Stimulated activated CD8-positive, alpha-beta memory T cell treated with anti-CD3 and anti-CD28 coated beads, Interleukin-12 subunit alpha, Interleukin-12 subunit beta, amount 100 ng/mL, for 1 hour (primary cell): ENCODE results near the gene CAMKK1.
"Not testable (repeated sequence)": the region's sequence is repeated elsewhere in the genome, so short reads cannot be mapped to it uniquely, and the experiment has no call there.

ENCODE experiments used
- DNase-seq: peaks from one replicate; pipeline ENCODE4 v3.0.0-alpha.2; 2020; ENCODE audit warnings: low read depth

CAMKK1 gene

DNA sequence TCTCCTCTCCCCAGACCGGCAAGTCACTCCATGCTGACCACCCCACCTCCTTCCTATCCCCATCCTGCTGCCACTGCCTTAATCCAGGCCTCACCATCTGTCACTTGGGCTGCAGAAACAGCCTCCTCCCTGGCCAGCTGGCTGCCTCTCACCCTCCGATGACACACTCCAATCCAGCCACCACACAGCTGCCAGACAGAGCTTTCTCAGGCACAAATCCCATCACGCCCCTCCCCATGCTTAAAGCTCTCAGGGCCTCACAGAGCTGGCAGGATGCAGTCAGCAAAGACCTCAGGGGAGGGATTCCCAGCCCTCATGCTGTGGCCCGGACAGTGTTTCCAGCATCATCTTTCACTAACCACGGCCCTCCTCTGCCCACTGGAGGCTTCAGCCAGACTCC lies 13.7 kb downstream of the CAMKK1 start:
- no peak for DNase-seq

DNA sequence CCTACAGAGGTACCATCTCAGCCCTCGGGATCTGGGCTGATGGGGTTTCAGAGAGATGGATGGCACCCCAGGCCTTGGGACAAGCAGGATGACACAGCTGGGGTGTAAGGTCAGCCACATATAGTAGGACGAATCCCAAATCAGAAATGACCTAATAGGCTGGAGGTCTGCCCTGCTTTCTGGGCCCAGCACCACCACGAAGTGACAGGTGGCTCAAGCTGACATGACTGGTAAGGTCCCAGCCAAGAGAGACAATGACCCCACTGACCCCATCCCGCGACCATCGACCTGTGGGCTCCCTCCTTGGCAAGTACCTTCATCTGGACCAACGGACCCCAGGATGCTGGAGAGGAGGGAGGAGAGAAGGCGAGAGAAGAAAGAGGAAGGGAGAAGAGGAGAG lies 15.6 kb downstream of the CAMKK1 start:
- DNase-seq = no peak

DNA sequence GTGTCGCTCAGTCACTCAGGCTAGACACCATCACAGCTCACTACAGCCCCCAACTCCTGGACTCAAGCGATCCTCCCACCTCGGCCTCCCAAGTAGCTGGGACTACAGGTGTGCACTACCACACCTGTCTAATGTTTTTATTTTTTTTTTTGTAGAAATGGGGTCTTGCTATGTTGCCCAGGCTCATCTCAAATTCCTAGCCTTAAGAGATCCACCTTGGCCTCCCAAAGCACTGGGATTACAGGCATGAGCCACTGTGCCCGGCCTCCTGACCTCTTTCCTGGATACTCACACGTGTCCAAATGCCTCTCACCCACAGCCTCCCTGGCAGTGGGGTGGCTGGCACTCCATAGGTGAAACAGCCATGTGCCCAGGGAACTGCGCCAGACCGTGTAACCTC lies 17.5 kb downstream of the CAMKK1 start:
- DNase-seq = no peak

DNA sequence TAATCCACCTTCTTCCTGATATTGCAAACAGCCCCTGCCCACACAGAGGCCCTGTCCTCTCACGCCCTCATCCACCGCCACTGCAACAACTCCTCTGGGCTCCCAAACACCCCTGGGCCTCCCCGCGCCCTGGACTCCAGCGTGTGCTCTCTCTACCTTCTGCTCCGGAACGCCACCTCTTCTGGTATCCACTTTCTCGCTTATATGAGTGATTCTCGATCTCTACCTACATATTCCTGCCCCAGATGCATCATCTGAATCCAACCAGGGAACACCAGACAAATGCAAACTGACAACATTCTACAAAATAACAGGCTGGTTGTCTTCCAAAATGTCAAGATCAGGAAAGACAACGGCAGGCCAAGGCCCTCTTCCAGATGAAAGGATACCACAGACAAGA lies 19.0 kb downstream of the CAMKK1 start:
- no peak for DNase-seq

DNA sequence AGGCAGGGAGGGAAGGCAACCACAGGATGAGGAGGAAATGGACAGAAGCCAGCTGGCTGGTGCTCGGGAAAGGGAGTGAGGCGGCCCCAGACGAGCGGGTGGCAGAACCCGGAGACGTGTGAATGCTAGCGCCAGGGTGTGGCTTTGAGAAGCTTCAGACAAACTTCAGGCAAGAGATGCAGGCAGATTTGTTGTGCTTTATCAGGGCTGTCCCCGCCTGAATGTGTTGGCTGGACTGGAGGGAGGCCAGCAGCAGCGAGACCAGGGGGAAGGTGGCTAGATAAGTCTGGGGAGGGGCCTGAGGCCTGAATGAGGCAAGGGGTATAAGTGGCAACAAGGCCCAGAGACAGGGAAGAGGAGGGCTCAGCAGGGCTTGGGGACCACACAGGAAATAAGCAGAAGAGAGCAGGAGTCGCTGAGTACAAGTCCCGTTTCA lies 22.0 kb downstream of the CAMKK1 start:
- no peak for DNase-seq

DNA sequence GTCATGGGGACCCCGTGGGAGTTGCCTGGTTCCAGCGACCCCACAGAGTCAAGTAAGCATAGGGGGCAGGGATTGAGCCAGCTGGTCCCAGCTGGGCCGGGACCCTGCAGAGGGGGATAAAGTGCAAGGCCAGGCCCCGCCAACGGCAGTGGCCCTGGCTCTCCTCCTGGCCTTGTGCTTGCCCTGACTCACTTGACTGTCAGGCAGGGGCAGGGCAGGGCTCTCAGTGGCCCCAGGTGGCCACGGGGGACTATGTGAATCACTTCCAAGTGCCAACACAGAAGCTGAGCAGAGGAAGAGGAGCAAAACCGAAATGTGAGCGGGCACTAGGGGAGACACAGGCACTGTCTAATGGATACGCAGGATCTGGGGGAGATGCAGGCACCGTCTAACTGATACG lies 25.2 kb downstream of the CAMKK1 start:
- no peak for DNase-seq

DNA sequence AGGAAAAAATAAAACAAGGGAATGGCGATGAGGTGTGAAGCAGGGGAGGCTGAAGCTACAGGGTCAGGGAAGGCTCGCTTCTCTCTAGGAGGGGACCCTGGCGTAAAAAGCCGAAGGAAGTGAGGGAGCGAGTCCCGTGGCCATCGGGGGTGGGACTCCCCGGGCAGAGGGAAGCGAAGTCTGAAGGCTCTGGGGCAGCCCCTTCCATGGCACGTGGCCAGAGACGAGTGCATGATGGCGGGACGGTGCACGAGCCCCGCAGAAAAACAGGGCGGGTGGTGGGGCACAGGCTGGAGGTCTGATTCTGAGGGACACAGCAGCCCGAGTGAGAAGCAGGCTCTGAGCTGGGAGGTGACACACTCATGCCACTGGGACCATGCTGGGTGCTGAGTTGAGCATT lies 25.7 kb downstream of the CAMKK1 start:
- no peak for DNase-seq

DNA sequence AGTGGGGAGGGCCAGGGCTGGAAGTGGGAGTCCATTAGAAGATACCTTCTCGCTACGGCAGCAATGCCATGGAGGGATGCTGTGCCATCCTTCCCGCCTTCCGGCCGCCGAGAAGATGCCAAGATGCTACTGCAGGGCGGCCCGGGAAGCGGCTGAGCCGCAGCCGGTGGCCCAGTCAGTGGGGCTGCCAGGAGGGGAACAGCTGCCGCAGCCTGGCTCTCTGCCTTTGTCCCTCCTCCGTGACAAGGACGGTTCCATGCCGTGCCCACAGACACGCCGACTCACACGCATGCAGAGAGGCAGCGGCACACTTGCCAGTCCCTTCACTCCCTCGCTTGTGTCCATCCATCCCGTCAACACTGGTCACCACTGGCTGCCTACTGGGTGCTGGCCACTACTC lies 26.6 kb downstream of the CAMKK1 start:
- DNase-seq = no peak

DNA sequence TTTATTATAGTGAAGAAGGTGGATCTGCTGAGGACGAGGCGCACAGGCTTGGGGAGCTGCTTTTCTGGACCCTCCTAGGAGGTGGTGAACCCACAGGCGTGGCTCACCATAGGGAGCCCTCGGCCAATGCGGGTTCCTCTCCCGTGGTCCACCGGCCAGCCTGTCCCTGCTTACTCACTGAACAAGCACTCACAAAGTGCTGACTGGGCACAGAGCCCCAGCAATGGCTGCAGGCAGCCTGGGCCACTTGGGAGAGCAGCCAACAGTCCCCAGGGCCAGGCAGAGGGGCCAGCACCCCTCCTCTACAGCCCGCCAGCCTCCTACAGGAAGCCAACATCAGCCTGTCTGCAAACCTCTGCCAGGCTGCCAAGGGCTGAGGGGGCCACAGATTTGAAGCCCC lies 27.7 kb downstream of the CAMKK1 start:
- DNase-seq = no peak

DNA sequence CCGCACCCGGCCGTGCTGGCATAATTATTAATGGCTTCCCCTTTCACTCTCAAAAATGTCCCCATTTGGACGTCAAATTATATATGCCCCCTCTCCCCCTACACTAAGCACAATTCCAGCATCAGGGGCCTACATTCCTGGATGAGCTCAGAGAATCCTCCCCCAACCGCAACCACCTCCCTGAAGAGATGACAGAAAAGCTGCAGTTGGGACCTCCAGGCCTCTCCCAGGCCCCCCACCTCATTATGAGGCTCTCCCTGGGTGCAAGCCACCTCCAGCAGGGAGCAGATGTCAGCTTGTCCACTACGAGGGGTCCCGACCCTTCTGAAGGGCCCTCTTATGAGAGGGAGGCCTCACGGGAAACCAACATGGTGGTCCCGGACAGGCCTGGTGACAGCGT lies 28.3 kb downstream of the CAMKK1 start:
- no peak for DNase-seq

DNA sequence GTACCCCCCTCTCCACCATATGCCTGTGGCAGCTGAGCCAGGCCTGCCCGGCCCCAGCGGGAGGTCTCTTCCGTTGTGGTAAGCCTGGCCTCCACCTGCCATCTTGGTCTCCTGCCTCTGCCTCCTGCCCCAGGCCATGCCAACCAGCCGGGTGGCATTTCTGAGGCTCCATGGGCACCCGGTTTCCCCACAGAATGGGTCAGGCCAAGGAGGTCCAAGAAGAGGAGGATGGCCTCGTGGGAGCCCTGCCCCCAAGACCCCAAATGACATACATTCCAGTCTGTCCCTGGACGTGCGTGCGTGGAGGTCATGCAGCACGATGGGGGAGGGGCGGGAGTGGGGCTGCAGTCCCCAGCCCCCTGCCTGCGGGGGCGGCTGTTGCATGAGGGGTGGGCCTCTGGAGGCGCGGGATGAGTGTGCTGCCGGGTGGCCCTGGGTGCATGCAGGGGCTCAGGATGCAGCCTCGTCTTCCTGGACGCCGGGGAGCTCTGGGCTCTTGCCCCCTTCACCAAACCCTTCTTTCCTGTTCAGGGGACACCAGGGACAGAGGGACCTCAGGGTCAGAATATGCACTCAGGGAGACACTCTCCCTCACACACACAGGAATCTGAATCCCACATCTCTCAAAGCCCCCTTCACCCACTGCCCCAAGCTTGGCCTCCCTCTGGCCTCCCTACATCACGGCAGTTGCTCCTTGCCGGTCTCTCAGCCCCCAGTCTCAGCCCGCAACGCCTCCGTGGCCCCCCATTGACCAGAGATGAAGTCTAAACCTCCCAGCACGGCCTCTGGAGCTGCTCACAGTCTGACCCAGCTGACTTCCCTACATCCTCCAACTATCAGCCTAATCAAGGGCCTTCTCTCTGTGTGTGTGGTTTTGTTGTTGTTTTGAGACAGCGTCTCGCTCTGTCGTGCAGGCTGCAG lies 30.8 kb downstream of the CAMKK1 start:
- DNase-seq = no peak

DNA sequence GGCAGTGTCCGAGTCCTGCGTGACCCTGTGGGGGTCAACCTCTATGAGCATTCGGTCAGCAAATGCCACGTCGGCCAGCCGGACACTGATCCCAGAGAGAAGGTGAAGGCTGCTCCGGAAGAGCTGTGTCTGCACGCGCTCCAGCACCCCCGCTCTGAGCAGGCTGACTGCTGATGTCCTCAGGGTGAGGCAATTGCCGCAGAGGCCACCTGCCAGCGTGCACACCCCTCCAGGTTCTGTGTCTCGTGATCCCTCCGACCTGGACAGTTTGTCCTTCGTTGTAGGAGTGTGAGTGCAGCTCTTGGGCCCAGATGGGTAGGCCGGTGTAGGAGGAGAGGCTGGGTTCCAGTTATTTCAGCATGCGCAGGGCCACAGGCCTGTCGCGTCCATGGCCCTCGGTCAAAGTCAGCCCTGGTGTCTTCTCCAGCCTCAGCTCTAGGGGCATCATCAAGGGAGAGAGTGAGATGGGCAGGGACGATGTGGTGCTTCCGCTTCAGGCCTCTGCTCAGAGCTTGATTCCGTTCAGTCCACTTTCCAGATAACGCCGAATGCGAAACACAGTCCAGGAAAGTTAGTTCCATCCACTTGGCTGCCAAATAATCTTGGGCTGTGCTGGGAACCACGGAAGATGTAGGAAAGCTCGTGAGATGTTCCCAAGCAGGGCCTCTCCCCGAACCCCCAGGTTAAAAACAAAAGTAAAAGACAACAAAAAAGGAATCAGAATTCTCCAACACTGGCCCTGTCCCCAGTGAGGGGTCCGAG lies 31.7 kb downstream of the CAMKK1 start:
- DNase-seq = no peak

DNA sequence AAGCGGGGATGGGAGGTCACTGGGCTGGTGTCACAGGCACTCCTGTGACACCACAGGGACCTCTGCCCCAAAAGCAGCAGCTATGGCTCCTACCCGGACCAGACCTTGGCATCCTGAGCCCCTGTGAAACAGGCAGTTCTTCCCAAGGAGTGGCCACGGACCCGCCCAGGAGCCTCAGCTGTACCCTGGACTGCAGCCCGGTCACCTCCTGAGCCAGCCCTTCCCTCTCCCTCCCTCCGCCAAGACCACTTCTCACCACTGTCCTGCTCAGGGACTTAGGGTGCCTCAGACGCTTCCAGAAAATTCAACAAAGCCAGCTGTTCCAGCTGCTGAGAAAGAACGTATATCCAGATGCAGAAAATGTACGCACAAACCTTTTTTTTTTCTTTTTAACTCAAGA lies 32.9 kb downstream of the CAMKK1 start:
- DNase-seq = no peak

DNA sequence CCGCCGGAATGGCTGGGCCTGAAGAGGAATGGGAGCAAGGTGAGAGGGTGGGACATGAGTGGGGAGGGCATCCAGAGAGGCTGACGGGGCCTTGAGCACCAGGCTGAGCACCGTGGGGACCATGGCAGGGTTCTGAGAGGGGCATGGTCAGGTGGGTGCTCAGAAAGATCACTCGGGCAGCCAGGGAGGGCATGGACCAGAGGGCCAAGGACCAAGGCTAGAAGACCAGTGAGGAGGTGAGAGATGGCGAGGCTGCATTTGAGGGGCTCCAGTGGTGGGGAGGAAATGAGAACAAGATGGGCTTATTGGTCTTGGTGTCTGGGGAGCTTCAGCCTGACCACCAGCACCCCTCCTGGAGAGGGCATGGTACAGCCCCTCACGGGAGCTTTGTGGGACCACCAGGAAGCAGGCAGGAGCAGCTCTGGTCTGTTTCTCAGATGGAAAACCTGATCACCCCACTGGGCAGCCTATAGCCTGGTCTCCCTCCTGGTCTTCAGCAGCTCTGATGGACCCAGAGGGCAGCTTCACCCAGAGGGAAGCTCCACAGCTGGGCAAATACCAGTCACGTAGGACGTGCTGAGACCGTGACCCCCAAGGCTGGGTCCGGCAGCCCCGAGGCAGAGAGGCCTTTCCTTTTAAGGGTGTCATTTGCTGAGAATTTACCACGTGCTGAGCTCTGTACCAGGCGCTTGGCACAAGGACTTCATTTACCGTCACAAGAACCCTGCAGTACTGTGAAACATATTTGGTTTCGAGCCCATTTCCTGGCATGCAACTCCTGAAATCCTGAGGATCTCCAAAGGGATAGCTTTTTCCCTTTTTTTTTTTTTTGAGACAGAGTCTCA lies 35.4 kb downstream of the CAMKK1 start:
- DNase-seq = no peak

DNA sequence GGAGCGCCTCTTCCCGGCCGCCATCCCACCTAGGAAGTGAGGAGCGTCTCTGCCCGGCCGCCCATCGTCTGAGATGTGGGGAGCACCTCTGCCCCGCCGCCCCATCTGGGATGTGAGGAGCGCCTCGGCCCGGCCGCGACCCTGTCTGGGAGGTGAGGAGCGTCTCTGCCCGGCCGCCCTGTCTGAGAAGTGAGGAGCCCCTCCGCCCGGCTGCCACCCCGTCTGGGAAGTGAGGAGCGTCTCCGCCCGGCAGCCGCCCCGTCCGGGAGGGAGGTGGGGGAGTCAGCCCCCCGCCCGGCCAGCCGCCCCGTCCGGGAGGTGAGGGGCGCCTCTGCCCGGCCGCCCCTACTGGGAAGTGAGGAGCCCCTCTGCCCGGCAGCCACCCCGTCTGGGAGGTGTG lies 38.6 kb downstream of the CAMKK1 start:
- DNase-seq = not testable (repeated sequence)

DNA sequence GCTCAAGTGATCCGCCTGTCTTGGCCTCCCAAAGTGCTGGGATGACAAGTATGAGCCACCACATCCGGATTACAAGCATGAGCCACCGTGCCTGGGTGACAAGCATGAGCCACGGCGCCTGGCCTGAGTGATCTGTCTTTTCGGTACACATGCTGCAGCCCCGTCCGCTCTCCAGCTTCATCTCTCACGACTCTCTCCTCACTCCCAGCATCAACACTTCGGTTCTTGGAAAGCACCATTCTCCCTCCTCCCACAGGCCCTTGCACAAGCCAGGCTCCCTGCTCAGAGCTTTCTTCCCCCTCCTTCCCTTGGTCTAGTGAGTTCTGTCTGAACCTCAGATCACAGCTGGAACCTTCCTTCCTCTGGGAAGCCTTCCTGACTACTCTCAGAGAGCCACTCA lies 40.3 kb downstream of the CAMKK1 start:
- DNase-seq = no peak

DNA sequence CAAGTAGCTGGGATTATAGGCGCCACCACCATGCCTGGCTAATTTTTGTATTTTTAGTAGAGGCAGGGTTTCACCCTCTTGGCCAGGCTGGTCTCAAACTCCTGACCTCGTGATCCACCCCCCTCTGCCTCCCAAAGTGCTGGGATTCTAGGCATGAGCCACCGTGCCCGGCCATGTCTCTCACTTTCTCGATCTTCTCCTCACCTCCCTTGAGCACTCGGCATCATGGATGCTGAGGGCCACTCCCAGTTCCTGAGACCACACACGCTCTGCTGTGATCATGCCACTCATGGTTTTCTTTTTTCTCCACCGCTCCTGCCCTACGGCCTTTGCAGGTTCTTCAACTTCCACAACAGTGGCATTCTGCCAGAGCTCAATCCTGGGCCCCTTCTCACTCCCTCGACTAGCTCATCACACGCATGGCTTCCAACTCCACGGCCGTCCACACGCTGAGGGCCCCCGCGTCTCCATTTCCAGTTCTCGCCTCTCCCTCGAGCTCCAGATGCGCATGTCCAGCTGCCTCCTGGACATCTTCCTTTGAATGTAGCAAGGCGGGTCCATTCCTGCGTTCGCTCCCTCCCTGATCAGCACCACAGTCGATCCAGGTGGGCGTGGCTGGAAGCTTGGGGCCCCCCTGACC lies 41.3 kb downstream of the CAMKK1 start:
- DNase-seq = no peak

DNA sequence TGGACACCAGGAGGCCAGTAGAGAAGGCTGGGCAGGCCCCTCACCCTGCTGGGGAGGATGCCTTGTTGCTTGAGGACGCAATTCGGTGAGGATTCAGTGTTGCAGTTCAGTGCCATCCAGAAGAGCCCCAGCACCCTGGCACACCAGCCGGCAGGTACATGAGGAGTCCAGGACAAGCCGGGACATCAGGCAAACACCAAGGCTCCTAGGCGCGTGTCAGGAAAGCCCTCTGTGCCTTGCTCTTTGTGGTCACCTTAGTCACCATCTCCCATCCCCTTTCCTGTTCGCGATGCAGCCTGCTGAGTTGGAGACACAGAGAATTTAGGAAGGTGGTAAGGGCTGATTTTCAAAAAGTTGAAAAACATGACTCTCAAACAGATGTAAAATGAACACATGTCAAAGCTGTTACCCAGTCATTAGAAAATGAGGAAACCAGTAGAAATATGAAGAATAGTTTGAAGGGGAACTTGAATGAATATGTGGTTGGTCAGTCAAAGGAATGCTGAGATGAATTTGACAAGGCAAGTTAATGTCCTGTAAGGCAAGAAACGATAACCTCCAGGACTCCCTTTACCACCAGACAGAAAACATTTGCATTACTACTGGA lies 44.5 kb downstream of the CAMKK1 start:
- DNase-seq = no peak

DNA sequence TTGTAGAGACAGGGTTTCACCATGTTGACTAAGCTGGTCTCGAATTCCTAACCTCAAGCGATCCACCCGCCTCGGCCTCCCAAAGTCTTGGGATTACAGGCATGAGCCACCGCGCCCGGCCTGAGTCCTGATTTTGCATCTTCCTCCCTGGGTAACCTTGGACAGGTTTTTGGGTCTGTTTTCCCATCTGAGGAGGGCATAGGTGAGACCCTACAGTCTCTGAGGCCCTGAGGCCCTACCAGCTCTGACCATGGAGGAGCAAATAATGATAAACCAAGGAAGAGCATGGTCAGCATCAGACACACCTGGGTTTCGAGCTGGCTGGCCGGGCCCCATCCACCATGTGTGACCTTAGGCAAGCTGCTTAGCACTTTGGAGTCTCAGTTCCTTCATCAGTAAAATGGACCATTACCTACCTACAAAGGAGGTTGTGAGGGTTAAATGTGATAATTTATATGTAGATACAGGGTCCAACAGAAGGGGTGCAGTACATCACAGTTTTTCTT lies 45.6 kb downstream of the CAMKK1 start:
- no peak for DNase-seq

DNA sequence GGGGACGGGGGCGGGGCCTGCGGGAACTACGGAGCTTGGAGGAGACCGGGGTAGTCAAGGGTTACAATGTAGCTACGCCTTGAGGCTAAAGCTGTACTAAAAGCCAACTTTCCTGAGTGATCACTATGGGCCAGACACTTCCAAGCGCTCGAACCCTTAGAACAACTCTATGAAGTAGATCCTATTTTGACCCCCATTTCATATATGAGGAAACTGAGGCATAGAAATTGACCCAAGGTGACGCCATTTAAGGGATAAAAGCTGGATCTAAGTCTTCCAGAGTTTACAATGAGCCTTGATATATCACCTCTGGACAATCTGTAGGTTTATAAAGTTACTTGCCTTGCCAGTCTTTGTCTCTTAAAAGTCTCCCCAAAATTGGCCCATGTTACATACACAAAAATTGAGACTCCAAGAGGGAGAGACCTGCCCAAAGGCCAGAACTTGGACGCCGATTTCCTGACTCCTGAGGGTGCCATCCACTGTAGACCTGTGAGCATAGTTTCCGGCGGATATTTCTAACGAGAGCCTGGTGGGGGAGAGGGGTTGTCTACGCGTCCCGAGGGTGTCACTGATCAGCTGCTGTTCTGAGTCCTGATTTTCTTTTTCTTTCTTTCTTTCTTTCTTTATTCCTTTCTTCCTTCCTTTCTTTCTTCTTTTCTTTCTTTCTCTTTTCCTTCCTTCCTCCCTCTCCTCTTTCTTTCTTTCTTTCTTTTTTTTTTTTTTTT lies 46.3 kb downstream of the CAMKK1 start:
- DNase-seq = no peak
